HepG2 (cell line): ENCODE results near the gene APBB3. TPM values are rescaled to one million over a fixed set of nuclear protein-coding genes. Genes with fewer than 3 reads are reported as not detected.
"Not testable (repeated sequence)": the region's sequence is repeated elsewhere in the genome, so short reads cannot be mapped to it uniquely, and the experiment has no call there.

Experiments
- ATAC-seq: fragments of 200-7000 bp; cut with Tn5 transposase; 3 replicates; pipeline ENCODE4 v1.9.1; 2020; ENCODE audit warnings: mild to moderate bottlenecking, moderate library complexity
- BruUV-seq: library from RNA; stranded (reverse); fragments of 400-500 nt; replicated peaks from 2 replicates; lab custom pipeline; 2021; lab: Mats Ljungman, UMichigan
- CTCF ChIA-PET: fragments of 300-600 bp; formaldehyde crosslinking; extraction: SDS; loops from one replicate; lab custom pipeline; 2021; ENCODE audit warnings: low total read pairs, inconsistent platforms, low intra/inter-chr PET ratio; lab: Yijun Ruan, JAX
- POLR2A ChIA-PET: fragments of 350-600 bp; sonication (Branson Sonifier 250); formaldehyde crosslinking; loops from one replicate; lab custom pipeline; 2020; ENCODE audit warnings: antibody characterized with exemption, inconsistent platforms; lab: Yijun Ruan, JAX
- DNase-seq: peaks from one replicate; pipeline ENCODE4 v3.0.0-alpha.2; 2015; ENCODE audit warnings: low spot score
- FAIRE-seq: peaks from 3 replicates; lab custom pipeline; 2011; peaks lifted over from hg19 to GRCh38; lab: Jason Lieb, UNC
- H2AFZ ChIP-seq: one replicate; pipeline ENCODE4 v1.6.1; 2011; ENCODE audit warnings: low read length, inconsistent platforms
- H3K27ac ChIP-seq: fragments of 300-600 bp; 3 replicates; pipeline ENCODE4 v1.8.0; 2011; ENCODE audit warnings: mixed run types, mild to moderate bottlenecking, mixed read lengths, low read length, inconsistent platforms; ENCODE audit not compliant: insufficient read depth; ENCODE audit errors: extremely low read length
- H3K27me3 ChIP-seq, 2 experiments: fragments of 200-600 bp in 1 of 2; 2 replicates in 1 of 2; 3 replicates in 1 of 2; pipeline versions ENCODE4 v1.6.0 to v1.8.0; 2011; ENCODE audit warnings: low read length in 2 of 2, mild to moderate bottlenecking in 2 of 2, moderate library complexity in 2 of 2, inconsistent platforms in 1 of 2; ENCODE audit not compliant: insufficient read depth in 2 of 2, control insufficient read depth in 1 of 2
- H3K36me3 ChIP-seq, 2 experiments: fragments of 200-600 bp in 1 of 2; replicated peaks in 1 of 2; 2 replicates in 1 of 2; 3 replicates in 1 of 2; pipeline versions ENCODE4 v1.5.1 to v1.8.0; 2011; ENCODE audit warnings: low read length in 2 of 2, inconsistent platforms in 1 of 2; ENCODE audit not compliant: insufficient read depth in 2 of 2, control insufficient read depth in 1 of 2
- H3K4me1 ChIP-seq: 2 replicates; pipeline ENCODE4 v1.5.1; 2012; ENCODE audit warnings: low read length, inconsistent platforms; ENCODE audit not compliant: insufficient read depth
- H3K4me2 ChIP-seq: 2 replicates; pipeline ENCODE4 v1.6.0; 2011; ENCODE audit warnings: low read depth, low read length, inconsistent platforms
- H3K4me3 ChIP-seq, 3 experiments: fragments of 200-600 bp in 1 of 3; sonication (generic), shearing (Covaris generic) in 1 of 3; replicated peaks in 1 of 3; 2 replicates each; pipeline ENCODE4 v1.5.1; 2011 to 2016; ENCODE audit warnings: low read length in 3 of 3, inconsistent platforms in 2 of 3, low read depth in 2 of 3, mild to moderate bottlenecking in 2 of 3, control low read depth in 1 of 3, mixed read lengths in 1 of 3; ENCODE audit not compliant: insufficient read depth in 1 of 3
- H3K79me2 ChIP-seq: one replicate; pipeline ENCODE4 v1.6.1; 2011; ENCODE audit warnings: low read length, inconsistent platforms; ENCODE audit not compliant: insufficient read depth
- H3K9ac ChIP-seq: 2 replicates; pipeline ENCODE4 v1.6.0; 2011; ENCODE audit warnings: mild to moderate bottlenecking, low read depth, low read length, inconsistent platforms; ENCODE audit not compliant: insufficient read depth
- H3K9me3 ChIP-seq: 2 replicates; pipeline ENCODE4 v1.5.1; 2012; ENCODE audit warnings: mild to moderate bottlenecking, low read length
- H4K20me1 ChIP-seq: 2 replicates; pipeline ENCODE4 v1.6.0; 2011; ENCODE audit warnings: inconsistent platforms, mild to moderate bottlenecking, low read length, moderate library complexity; ENCODE audit not compliant: insufficient read depth
- JDP2 ChIP-seq: sonication (generic); formaldehyde crosslinking; IDR thresholded peaks from 2 replicates; pipeline ENCODE4 v1.8.1; 2022; ENCODE audit warnings: missing genetic modification reagents, borderline replicate concordance
- KLF15 ChIP-seq: sonication (generic); formaldehyde crosslinking; IDR thresholded peaks from 2 replicates; pipeline ENCODE4 v1.8.1; 2023; ENCODE audit warnings: borderline replicate concordance, mild to moderate bottlenecking, inconsistent platforms, missing genetic modification reagents, mixed read lengths
- ZNF230 ChIP-seq: sonication (generic); formaldehyde crosslinking; IDR thresholded peaks from 2 replicates; pipeline ENCODE4 v1.4.0; 2020; ENCODE audit warnings: mild to moderate bottlenecking, missing genetic modification reagents
- ZNF576 ChIP-seq: sonication (generic); formaldehyde crosslinking; IDR thresholded peaks from 2 replicates; pipeline ENCODE4 v1.4.0; 2020; ENCODE audit warnings: mild to moderate bottlenecking, missing genetic modification reagents
- WGBS: methylation state at CpG from one replicate; pipeline ENCODE4 v1.1.6; 2017; ENCODE audit warnings: low lambda C conversion rate; 5-methylcytosine and 5-hydroxymethylcytosine counted together
- in situ Hi-C: cut with HindIII; loops from 2 replicates; pipeline ENCODE4 v1.10.0; 2017; ENCODE audit warnings: low pct_unique_long_range_greater_than_20kb; ENCODE audit not compliant: extremely low pct_ligation_motif_present
- intact Hi-C: fragments of 100-400 bp; cut with micrococcal nuclease; formaldehyde crosslinking; loops from one replicate; pipeline ENCODE4 v1.10.0; 2022; ENCODE audit not compliant: unreplicated experiment
- polyA plus RNA-seq, 8 experiments: library from polyadenylated mRNA; depleted of rRNA in 3 of 8; stranded (reverse) in 7 of 8; unstranded in 1 of 8; fragments of >200 nt; fragmentation: Illumina TruSeq in 4 of 8; extraction: Trizol in 4 of 8; gene quantifications; 2 replicates each; pipeline versions ENCODE4 v1.2.1 to v1.2.3, GENCODE V29; 2011 to 2016; ENCODE audit warnings: low read depth in 4 of 8, missing spikeins in 1 of 8, mixed read lengths in 1 of 8; ENCODE audit not compliant: insufficient read depth in 1 of 8
- total RNA-seq, 5 experiments: library from RNA; depleted of rRNA; stranded (reverse); fragments of >200 nt; fragmentation: Illumina TruSeq; extraction: Trizol; gene quantifications; 2 replicates each; pipeline ENCODE4 v1.2.3, GENCODE V29; 2016; ENCODE audit warnings: low read depth in 1 of 5
- TF ChIP-seq, protein P1 (sequence below): sonication (generic); formaldehyde crosslinking; IDR thresholded peaks from 2 replicates; pipeline ENCODE4 v1.4.0; 2020; ENCODE audit warnings: missing genetic modification reagents, borderline replicate concordance
- TF ChIP-seq, protein P2 (sequence below): sonication (generic); formaldehyde crosslinking; IDR thresholded peaks from 2 replicates; pipeline ENCODE4 v1.4.0; 2020; ENCODE audit warnings: missing genetic modification reagents
- TF ChIP-seq, protein P3 (sequence below): sonication (generic); formaldehyde crosslinking; IDR thresholded peaks from 2 replicates; pipeline ENCODE4 v1.5.0; 2020; ENCODE audit warnings: mild to moderate bottlenecking, missing genetic modification reagents, borderline replicate concordance

Gene APBB3
- total and polyA plus RNA-seq, 2 of the 13 experiments (the other 11 are each of a cell fraction or from before 2014, with no cell fraction given) = 0.38 to 0.78 TPM

DNA sequence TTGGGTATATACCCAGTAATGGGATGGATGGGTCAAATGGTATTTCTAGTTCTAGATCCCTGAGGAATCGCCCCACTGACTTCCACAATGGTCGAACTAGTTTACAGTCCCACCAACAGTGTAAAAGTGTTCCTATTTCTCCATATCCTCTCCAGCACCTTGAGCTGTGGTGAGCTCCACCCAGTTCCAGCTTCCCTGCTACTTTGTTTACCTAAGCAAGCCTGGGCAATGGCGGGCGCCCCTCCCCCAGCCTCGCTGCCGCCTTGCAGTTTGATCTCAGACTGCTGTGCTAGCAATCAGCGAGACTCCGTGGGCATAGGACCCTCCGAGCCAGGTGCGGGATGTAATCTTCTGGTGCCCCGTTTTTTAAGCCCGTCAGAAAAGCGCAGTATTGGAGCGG, 28.7 kb upstream of the APBB3 start:
- H2AFZ ChIP-seq, H3K79me2 ChIP-seq, H3K36me3 ChIP-seq, BruUV-seq, H4K20me1 ChIP-seq, in situ Hi-C loops, DNase-seq, intact Hi-C loops, H3K9me3 ChIP-seq, H3K4me3 ChIP-seq, FAIRE-seq, H3K4me2 ChIP-seq, CTCF ChIA-PET, H3K27ac ChIP-seq, POLR2A ChIA-PET, ATAC-seq, H3K9ac ChIP-seq, H3K27me3 ChIP-seq: not testable (repeated sequence)
- 60% methylated on average over 8 of the region's 14 CpGs for WGBS
- TF ChIP-seq, protein P1, sequence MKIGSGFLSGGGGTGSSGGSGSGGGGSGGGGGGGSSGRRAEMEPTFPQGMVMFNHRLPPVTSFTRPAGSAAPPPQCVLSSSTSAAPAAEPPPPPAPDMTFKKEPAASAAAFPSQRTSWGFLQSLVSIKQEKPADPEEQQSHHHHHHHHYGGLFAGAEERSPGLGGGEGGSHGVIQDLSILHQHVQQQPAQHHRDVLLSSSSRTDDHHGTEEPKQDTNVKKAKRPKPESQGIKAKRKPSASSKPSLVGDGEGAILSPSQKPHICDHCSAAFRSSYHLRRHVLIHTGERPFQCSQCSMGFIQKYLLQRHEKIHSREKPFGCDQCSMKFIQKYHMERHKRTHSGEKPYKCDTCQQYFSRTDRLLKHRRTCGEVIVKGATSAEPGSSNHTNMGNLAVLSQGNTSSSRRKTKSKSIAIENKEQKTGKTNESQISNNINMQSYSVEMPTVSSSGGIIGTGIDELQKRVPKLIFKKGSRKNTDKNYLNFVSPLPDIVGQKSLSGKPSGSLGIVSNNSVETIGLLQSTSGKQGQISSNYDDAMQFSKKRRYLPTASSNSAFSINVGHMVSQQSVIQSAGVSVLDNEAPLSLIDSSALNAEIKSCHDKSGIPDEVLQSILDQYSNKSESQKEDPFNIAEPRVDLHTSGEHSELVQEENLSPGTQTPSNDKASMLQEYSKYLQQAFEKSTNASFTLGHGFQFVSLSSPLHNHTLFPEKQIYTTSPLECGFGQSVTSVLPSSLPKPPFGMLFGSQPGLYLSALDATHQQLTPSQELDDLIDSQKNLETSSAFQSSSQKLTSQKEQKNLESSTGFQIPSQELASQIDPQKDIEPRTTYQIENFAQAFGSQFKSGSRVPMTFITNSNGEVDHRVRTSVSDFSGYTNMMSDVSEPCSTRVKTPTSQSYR (CRISPR knock-in tag) = peak; percentile 77; the same call in 1 of the 2 replicates
- H3K4me1 ChIP-seq = peaks cover 13% of the 10 kb centered on the region

DNA sequence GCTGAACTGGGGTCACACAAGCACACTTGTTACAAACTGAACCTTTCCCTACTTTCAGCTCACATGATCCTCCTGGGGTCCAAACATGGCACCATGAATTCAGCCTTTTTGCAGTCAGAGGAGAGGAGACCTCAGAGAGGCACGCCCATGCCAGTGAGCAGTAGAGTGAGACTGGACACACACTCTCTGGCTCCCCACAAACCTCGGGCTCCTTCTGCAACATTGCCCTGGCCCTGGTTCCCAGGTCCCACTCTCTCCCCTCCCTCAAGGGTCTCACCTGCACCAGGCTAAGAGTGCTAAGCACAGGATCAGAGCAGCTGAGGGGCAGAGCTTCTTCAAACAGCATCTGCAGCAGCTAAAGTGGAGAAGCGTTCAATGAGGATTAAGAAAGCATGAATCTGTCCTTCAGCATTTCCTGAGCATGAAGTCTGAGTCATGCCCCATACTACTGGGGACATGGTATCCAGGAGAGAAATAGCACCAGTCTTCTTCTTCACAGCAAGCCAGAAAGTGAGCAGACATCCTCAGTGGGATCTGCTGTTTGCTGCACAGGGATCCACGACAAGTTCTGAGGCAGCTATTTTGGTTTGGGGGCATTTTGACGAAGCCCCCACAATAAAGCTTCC, 27.5 kb upstream of the APBB3 start:
- Histone ChIP-seq H3K4me2 (no peak overlapping the region), H3K4me1 (peaks cover 13% of the 10 kb centered on the region), H4K20me1 (no peaks in the 10 kb centered on the region), H3K36me3 (no peaks in the 10 kb centered on the region), H3K9me3 (no peaks in the 10 kb centered on the region), H3K27me3 (no peaks in the 10 kb centered on the region; a peak in 1 of 5 replicates), H3K4me3 (no peak overlapping the region), H3K27ac (no peak overlapping the region), H3K9ac (no peak overlapping the region), H2AFZ (no peak overlapping the region), H3K79me2 (no peaks in the 10 kb centered on the region)
- no peak for FAIRE-seq
- 44% methylated on average over 5 of the region's 5 CpGs for WGBS
- ChIA-PET CTCF (no interaction called here), POLR2A (no interaction called here)
- peak; percentile 60 for ATAC-seq
- BruUV-seq = no TSS peak
- in situ Hi-C loops (no loop called here), intact Hi-C loops (no loop called here)
- no peak for DNase-seq
- no peak for TF ChIP-seq ZNF230 (CRISPR knock-in tag)
- no peak for TF ChIP-seq ZNF576 (CRISPR knock-in tag)
- no peak for TF ChIP-seq JDP2
- no peak for TF ChIP-seq KLF15 (CRISPR knock-in tag)
- TF ChIP-seq, protein P2, sequence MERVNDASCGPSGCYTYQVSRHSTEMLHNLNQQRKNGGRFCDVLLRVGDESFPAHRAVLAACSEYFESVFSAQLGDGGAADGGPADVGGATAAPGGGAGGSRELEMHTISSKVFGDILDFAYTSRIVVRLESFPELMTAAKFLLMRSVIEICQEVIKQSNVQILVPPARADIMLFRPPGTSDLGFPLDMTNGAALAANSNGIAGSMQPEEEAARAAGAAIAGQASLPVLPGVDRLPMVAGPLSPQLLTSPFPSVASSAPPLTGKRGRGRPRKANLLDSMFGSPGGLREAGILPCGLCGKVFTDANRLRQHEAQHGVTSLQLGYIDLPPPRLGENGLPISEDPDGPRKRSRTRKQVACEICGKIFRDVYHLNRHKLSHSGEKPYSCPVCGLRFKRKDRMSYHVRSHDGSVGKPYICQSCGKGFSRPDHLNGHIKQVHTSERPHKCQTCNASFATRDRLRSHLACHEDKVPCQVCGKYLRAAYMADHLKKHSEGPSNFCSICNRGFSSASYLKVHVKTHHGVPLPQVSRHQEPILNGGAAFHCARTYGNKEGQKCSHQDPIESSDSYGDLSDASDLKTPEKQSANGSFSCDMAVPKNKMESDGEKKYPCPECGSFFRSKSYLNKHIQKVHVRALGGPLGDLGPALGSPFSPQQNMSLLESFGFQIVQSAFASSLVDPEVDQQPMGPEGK = no peak
- TF ChIP-seq, protein P3, sequence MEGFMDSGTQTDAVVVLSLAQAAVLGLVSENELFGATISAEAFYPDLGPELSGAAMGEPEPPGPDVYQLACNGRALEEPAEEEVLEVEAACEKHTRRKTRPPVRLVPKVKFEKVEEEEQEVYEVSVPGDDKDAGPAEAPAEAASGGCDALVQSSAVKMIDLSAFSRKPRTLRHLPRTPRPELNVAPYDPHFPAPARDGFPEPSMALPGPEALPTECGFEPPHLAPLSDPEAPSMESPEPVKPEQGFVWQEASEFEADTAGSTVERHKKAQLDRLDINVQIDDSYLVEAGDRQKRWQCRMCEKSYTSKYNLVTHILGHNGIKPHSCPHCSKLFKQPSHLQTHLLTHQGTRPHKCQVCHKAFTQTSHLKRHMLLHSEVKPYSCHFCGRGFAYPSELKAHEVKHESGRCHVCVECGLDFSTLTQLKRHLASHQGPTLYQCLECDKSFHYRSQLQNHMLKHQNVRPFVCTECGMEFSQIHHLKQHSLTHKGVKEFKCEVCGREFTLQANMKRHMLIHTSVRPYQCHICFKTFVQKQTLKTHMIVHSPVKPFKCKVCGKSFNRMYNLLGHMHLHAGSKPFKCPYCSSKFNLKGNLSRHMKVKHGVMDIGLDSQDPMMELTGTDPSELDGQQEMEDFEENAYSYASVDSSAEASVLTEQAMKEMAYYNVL (CRISPR knock-in tag) = no peak
